Nucleus accumbens (tissue), 56 donors: Measurements from ENCODE around the gene MRPS18B.

Experiments used
- DNase-seq, 56 donors: peaks; one replicate each; lab custom pipeline; 2025; lab: John Stamatoyannopoulos, UW

The MRPS18B gene

DNA sequence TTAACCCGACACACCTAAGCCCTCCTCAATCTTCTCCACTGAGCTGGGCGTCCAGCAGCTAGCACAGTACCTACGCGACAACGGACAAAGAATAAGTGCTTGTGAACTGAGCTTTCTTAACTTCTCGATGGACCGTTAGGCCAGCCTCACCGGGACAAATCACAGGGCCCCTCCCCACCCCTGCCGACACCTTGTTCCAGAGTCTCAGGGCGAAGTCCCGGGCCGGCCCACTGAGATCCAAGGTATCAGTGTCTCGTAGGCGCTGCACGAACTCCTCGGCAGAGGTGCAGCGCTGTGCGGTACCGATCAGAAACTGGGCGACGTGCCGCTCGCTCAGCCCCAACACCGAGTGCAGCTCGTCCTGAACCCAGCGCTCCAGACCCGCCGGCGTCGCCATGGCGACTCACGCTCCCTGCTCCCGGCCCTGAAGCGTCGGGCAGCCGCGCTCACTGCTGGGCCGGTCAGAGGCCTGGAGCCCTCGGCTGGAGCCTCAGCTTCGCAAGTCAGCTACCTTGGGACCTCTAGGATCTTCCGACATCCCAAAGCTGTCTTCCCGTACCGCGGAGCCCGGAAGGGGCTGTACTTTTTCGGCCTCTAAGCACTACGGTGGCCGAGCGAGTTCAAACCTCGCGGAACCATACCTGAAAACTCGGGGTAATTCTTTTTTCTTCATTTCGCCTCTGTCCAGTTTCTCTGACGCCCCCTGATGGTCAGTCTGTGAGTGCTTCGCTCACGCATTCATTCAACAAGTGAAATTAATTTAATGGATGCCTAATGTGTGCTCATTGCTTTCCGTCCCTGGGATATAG is 55.0 kb downstream of the MRPS18B start, which contains the start of gene DHX16:
TSS of gene DHX16 (minus strand) at position 562 of the 809 bp plus-strand sequence. CDS start at position 397, 165 bp downstream.
- DNase-seq: peak in 55 of 56 donors; percentile 38 to 93 (median 79)
